Measurements from ENCODE around the gene PKP2.

The PKP2 gene

DNA sequence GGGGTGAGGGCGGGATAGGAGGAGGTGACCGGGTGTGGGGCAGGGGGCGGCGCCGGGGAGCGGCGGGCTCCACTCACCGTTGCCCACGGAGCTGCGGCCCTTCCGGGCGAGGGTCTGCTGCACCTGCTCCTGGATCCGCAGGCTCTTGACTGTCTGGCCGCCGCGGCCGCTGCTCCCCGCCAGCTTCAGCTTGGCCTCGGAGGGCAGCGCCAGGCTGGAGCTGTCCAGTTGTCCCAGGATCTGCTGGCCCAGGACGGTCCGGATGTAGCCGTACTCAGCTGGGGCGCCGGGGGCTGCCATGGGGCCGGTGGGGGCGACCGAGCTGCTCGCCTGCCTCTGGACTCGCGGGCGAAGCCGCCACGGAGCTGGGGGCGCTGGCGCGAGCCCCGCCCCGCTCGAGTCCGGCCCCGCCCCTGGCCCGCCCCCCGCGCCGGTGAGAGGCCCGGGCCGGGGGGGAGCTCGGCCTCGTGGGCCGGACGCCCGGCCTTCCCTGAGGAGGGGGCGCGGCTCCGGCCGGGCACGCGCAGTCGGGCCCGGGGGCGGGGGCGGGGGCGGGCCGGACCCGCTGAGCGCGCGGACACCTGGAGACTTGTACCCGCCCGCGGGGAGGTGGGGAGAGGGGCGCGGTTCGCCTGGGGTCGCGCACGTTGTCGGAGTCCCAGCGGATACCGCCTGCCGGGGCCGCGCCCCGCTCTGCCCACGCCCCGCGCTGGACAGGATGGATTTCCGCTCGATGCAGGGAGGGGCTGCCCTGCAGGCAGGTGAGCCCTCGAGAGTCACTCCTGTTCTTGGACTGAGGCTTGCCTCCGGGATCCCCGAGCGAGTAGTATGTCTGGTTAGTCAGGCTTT lies at the start of gene PKP2:
Gene PKP2, minus strand, starts transcription at position 346 of the 849 bp plus-strand sequence. Its CDS starts 46 bp downstream, at position 300.
- DNase-seq (ENCODE audit: low read depth in 2 of 2, low spot score in 1 of 2), result no peak

DNA sequence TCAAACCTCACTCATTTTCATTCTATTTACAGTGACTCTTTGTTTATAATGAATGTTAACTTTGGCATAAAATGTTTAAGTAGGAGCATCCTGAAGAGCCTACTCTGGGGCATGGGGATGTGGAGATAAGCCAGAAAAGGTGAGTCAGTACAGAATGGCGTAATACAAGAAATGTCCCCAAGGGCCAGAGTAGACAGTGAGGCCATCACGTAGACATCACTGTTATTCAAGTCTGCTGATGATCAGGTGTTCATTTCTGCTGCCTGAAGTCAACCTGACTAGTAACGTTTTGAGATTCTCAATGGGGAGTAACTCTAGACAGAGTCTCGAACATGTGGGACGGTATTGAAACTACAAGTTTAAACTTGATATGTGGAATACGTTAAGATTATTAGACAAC lies 47.6 kb upstream of the PKP2 start:
- no peak for DNase-seq (ENCODE audit: low read depth in 2 of 2, low spot score in 1 of 2)

DNA sequence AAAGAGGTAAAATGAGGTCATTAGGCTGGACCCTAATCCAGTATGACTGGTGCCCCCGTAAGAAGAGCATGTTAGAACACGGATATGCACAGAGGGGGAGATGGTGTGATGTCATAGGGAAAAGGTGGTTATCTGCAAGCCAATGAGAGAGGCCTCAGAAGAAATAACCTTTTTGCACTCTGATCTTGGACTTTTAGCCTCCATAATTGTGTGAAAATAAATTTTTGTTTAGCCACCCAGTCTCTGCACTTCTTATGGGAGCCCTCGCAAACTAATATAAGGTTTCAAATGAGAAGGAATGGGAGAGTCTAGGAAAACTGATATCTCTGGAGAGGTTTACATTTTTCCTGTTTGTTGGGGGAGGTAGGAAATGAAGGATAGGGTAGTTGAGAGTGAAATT lies 43.2 kb upstream of the PKP2 start:
- no peak for DNase-seq (ENCODE audit: low read depth in 2 of 2, low spot score in 1 of 2)

DNA sequence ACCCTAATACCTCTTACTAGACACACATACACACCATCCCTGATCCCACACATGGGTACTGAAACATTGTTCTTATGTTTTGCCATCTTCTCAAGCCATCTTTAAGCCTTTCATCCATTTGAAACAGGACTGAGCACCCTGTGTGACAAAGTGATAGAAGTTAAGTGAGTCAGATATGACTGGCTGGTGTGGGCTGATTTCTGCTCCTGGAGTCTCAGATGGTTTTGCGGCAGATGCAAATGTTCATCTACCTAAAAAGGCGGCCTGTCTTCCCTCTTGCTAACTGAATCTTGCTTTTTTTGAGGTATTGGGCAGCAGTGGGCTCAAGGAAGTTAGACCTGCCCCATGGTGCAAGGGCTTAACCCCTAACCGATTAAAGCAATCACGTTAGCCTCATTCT lies 30.4 kb upstream of the PKP2 start:
- DNase-seq (ENCODE audit: low read depth in 2 of 2, low spot score in 1 of 2), result no peak

DNA sequence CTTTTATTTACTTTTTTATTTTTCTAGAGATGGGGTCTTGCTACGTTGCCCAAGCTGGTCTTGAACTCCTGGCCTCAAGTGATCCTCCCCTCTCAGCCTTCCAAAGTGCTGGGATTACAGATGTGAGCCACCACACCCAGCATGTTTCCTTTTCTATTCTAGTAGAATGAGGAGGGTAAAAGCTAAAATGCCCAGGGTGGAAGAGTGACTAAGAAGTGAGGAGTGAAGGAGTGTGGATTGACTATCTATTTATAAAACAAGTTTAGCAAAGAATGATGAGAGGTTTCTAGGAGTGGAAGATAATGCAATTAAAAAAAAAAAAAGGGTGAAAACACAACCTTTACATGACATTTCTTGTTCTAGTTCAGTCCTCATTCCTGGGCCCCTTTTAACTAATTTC lies 29.8 kb upstream of the PKP2 start:
- DNase-seq (ENCODE audit: low read depth in 2 of 2, low spot score in 1 of 2), result no peak

DNA sequence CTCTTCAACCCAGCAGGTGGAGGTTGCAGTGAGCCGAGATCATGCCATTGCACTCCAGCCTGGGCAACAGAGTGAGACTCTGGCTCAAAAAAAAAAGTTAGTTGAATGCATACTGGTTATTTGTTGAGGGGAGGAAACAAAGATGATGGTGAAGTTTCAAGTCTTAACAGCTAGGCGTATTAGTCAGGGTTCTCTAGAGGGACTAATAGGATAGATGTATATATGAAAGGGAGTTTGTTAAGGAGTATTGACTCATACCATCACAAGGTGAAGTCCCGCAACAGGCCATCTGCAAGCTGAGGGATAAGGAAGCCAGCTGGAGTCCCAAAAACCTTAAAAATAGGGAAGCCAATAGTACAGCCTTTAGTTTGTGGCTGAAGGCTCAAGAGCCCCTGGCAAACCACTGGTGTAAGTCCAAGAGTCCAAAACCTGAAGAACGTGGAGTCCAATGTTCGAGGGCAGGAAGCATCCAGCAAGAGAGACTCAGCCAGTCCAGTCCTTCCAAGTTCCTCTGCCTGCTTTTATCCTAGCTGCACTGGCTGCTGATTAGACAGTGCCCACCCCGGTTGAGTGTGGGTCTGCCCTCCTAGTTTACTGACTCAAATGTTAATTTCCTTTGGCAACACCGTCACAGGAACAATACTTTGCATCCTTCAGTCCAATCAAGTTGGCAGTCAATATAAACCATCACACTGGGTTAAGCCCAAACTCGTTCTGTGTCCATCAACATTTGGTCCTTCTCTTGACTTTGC lies 26.1 kb upstream of the PKP2 start:
- DNase-seq (ENCODE audit: low read depth in 2 of 2, low spot score in 1 of 2), result no peak

DNA sequence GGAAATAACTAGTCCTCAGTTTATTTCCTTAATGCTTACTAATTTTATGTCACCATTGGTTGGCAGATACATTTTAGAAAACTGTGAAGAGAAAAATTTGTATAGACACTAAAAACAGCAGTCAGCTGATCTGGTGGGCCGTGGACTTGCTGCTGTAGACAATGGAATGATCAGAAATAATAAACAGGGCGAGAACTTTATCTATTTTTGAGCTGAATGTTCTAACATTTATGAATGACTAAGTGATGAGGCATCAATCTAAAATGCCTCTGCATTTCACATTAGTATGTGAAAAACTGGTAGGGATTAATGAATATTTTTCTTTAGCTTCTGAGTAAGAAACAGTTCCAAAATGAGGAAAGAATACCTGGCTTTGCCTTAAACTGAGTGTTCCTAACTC lies 24.8 kb upstream of the PKP2 start:
- DNase-seq (ENCODE audit: low read depth in 2 of 2, low spot score in 1 of 2), result no peak

DNA sequence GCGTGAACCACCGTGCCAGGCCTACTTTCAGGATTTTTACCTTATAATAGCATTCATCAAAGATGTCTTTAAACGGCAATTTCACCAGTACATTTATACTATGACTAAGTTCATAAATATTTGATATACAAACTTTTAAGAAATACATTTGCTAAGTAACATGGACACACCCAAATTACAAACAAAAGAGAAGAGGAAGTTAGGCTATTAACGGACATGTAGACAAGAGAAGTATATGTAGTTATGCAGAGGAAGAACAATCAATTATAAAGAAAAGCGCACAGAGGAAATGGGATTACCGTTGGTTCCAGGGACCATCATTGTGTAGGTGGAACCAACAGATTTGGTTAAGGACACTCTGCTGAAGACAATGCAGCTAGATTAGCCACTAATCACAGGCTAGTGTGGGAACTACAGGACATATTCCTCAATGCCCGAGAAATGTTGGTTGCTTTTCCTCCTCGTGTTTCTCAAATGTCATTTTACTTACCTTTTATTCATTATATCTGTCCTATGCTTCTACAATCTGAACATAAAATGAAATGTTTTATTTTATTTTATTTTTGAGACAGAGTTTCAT lies 24.0 kb upstream of the PKP2 start:
- no peak for DNase-seq (ENCODE audit: low read depth in 2 of 2, low spot score in 1 of 2)

DNA sequence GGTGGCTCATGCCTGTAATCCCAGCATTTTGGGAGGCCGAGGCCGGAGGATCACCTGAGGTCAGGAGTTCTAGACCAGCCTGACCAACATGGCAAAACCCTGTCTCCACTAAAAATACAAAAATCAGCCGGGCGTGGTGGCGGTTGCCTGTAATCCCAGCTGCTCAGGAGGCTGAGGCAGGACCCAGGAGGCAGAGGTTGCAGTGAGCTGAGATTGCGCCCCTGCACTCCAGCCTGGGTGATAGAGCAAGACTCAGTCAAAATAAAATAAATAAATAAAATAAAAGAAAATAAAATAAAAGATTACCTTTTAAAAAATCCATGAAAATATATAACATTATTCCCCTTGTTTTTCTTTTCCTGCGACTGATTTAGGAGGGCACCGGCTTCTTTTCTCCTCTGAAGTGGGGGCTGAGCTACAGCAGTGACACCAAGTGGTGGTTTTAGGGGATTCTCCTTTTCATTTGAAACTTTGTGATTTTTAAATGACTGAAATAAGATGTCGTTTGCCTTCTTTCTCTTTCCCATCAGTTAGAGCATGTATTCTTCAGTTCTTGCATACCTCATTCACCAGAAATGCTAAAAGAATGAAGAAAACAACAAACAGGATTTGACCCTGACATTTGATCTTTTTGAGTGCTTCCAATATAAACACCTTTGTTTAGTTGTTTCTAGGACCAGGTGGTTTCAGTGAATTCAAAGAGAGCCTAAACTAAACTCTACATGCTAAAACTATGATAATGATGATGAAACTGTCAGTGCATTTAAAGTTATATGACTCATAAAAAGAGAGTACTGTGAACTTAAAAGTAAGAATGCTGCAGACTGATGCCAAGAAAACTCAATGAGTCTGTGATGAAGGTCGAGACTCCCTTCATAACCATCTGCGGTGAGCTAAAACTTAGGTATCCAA lies 22.6 kb upstream of the PKP2 start:
- DNase-seq (ENCODE audit: low read depth in 2 of 2, low spot score in 1 of 2), result no peak

DNA sequence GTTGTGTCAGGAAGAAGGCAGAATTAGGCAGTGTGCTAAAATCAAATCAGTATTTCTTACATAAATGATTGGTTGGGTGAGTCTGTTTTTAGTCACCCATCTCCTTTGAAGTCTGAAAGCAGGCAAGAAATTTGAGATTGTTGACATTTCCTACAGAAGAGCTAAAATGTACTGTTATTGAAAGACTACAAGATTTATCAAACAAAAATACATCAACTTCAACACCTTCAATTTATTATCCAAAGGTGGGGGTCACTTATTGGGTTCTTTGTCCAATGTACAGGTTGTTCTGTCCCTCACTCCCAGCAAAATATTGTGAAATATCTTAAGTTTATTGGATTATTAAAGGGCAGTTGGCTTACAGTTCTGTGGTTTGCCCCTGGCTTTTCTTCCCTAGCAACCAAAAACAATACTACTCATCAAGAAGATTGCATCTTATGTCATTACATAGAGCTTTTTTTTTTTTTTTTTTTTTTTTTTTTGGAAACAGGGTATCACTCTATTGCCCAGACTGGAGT lies 20.6 kb upstream of the PKP2 start:
- DNase-seq (ENCODE audit: low read depth in 2 of 2, low spot score in 1 of 2), result no peak

DNA sequence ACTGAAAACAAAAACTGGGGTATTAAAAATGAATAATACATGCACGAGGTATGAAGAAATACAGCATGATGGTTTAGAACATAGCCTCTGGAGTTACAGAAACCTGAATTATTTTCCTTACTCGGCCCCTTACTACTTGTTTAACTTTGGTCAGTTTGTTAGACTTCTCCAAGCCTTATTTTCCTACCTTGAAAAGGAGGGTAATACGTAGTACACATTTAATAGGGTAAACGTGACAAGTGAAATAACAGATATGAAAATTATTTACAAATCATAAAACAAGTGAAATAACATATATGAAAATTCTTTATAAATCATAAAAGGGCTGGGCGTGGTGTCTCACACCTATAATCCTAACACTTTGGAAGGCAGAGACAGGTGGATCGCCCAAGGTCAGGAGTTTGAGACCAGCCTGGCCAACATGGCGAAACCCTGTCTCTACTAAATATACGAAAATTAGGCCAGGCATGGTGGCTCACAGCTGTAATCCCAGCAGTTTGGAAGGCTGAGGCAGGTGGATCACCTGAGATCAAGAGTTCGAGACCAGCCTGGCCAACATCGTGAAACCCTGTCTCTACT lies 11.4 kb upstream of the PKP2 start:
- no peak for DNase-seq (ENCODE audit: low read depth in 2 of 2, low spot score in 1 of 2)

DNA sequence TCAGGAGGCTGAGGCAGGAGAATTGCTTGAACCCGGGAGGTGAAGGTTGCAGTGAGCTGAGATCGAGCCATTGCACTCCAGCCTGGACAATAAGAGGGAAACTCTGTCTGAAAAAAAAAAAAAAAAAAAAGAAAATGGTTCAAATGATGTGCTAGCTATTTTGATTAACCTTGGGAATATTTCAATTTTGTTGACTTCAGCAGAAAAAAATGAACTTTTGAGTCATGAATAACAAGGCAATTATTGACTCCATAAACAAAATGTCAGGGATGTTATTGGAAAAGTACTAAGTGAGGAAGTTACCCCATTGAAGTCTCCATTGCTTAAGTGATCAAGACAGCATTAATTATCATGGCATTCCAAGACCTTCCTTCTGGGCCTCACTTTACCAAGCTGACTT lies 10.6 kb upstream of the PKP2 start:
- DNase-seq (ENCODE audit: low read depth in 2 of 2, low spot score in 1 of 2), result no peak

DNA sequence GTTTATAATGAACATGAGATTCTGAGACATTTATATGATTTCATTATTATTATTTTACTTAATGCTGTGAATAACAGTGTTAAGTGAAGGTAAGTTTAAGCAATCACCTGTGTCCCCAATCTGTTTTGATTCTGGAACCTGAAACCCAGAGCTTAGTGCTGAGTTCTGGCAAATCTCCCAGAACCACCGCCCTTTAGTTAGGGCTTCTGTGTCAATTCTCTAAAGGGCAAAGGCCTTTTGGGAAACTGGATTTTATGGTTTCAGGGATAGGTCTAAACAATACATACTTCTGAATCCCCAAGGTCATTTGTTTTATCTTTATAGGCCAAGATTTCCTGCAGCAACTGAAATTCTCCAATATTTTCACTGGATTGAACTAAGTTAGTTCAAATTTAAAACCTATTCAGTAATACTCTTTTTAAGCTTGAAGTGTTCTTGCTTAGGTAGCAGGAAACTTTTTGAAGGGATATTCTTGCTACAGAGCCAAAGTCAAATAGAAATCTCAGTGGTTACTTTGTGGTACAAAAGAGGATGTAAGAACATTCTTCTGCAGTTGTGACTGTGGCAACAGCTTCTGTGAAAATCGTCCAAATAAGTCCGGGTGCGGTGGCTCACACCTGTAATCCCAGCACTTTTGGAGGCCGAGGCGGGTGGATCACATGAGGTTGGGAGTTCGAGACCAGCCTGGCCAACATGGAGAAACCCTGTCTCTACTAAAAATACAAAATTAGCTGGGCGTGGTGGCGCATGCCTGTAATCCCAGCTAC lies 10.0 kb upstream of the PKP2 start:
- no peak for DNase-seq (ENCODE audit: low read depth in 2 of 2, low spot score in 1 of 2)

DNA sequence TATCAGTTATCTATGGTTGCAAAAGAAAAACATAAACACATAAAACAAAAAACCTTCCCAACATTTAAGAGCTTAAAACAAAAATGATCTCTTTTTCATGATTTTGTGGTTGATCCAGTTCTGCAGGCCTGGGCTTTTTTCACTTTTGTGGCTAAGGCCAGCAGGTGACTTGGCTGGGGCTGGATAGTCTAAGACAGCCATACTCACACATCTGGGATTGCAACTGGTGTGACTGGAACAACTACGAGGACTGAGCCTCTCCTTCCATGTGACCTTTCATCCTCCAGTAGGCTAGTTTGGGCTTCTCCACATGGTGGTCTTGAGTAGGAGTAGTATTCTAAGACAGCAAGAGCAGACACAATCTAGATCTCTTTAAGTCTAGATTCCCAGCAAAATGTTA lies 7.2 kb upstream of the PKP2 start:
- DNase-seq (ENCODE audit: low read depth in 2 of 2, low spot score in 1 of 2), result no peak

DNA sequence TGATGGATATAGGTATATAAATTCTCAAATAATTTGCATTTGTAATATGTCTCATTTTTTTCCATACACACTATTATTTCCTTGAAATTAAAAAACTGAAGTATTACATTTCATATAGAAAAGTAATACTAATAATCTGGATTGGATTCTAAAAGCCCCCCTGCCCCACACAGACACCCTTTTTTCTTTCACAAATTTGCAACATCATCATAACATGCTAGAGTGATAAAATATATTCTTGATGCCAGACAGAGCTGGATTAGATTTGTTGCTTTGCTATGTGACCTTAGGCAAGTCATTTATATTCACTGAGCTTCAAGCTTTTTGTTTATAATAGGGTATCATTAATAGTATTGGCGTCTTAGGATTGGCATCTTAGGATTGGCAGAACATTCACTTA lies 6.7 kb upstream of the PKP2 start:
- DNase-seq (ENCODE audit: low read depth in 2 of 2, low spot score in 1 of 2), result no peak

DNA sequence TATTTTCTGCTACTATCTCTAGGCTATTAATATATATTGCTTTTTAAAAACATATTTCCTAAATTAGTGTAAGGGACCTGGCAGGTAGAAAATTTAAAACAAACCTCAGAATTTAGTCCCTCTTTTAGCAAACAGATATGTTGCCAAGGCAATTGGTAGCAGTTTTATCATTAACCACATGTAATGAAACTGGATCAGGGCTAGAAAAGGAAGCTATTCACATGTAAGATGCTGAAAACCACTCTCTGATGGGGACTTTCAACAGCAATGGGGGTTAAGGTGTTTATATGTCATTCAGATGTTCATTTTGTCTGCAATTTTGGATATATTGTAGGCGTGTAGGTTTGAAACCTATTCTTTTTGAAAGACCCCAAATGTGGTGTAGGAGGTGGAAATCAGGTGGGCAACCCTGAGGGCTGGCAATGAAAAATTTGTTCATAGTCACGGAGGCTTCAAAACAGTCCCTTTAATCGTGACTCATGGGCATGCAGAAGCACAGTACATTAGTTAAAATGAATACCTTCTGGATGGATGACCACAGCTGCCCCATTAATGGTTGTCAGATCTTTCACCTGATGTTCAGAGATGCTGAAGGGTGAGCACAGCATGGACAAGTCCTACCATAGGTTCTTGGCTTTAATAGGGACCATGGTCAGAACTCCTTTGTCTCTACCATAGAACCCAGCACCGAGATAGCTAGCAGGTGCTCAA lies 5.9 kb upstream of the PKP2 start:
- no peak for DNase-seq (ENCODE audit: low read depth in 2 of 2, low spot score in 1 of 2)

DNA sequence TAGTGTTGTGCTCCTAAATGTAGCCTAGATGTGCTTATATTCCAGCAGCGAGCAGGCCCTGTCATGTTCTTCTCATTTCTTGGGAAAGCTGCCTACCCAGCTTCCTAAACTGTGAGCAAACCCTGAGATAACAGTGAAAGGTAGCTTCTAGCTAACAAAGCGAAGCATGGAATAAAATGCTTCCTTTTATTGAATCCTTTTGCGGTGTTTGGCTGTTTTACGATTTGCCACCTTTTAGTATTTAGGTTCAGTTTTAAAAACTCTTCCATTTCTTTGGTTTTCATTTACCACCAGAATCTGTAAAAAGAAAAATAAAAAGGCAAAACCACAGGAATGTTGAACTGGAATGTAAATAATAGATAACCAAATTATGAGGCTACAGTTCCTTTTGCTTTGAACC lies 5.0 kb upstream of the PKP2 start:
- no peak for DNase-seq (ENCODE audit: low read depth in 2 of 2, low spot score in 1 of 2)

DNA sequence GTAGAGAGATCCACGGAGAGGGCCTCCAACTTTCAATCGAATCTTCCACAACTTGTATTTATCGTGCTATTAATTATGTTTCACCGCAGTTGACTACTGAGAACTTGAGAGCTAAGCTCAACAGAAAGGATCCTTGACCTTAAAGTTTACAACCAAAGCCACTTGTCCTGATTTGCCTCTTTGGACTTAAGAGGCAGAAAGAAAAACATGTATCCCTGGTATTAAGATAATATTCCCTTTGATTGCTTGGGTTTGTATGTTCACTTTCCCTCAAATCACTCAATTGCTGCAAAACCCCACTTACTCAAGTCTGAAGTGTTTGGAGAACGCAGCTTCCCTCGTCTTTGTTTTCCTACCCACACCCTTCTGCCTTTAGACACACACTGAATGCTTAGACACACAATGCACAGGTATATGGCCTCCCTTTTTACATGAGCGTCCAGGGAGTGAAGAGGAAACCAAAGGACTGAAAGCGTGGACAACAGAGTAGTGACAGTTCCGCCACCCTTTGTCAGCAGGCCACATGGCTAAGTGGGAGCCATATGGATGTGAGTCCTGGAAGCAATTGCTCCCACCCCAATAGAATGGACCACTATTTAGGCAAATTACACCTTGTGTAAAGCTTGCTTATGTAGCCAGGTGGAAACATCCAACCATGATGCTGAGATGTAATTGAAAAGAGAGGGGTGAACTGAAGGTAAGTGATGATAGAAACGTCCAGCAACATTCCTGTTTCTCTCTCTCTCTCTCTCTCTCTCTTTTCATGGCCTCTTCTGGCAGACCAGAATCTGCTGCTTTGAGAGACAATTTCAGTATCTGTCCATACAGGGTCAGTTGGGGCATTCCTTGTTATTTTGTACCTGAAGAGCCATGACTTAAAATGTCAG lies 1.4 kb upstream of the PKP2 start:
- DNase-seq (ENCODE audit: low read depth in 2 of 2, low spot score in 1 of 2), result no peak

All from stimulated activated CD8-positive, alpha-beta memory T cell treated with anti-CD3 and anti-CD28 coated beads, Interleukin-4, amount 100 ng/mL, for 1 hour (primary cell).